CD14-positive monocyte (primary cell): ENCODE results near the gene MAGEB6. TPM values are rescaled to one million over a fixed set of nuclear protein-coding genes. Genes with fewer than 3 reads are reported as not detected.

Experiments used
- DNase-seq, 3 donors: peaks; one replicate each; pipeline ENCODE4 v3.0.0-alpha.2; 2011 to 2022
- H2AFZ ChIP-seq: 2 replicates; pipeline ENCODE4 v1.6.0; 2012; ENCODE audit warnings: mild to moderate bottlenecking, low read depth, low read length, inconsistent platforms; ENCODE audit not compliant: insufficient read depth, poor library complexity, severe bottlenecking
- H3K27ac ChIP-seq, 2 donors: 1 replicate in 1 of 2; 2 replicates in 1 of 2; pipeline ENCODE4 v1.5.1; 2012 to 2013; ENCODE audit warnings: low read length in 2 of 2, control low read depth in 1 of 2, inconsistent platforms in 1 of 2, low read depth in 1 of 2, mild to moderate bottlenecking in 1 of 2
- H3K27me3 ChIP-seq, 2 donors: one replicate each; pipeline versions ENCODE4 v1.6.0 to v1.6.1; 2011 to 2013; ENCODE audit warnings: low read length in 2 of 2; ENCODE audit not compliant: control insufficient read depth in 2 of 2, insufficient read depth in 2 of 2
- H3K36me3 ChIP-seq, 2 donors: replicated peaks in 1 of 2; 1 replicate in 1 of 2; 2 replicates in 1 of 2; pipeline versions ENCODE4 v1.5.1 to v1.6.1; 2012 to 2013; ENCODE audit warnings: low read length in 2 of 2, control low read depth in 1 of 2, inconsistent platforms in 1 of 2, mild to moderate bottlenecking in 1 of 2; ENCODE audit not compliant: insufficient read depth in 2 of 2, control insufficient read depth in 1 of 2
- H3K4me1 ChIP-seq, 2 donors: 1 replicate in 1 of 2; 2 replicates in 1 of 2; pipeline versions ENCODE4 v1.5.1 to v1.6.1; 2012 to 2013; ENCODE audit warnings: low read length in 2 of 2, control low read depth in 1 of 2, inconsistent platforms in 1 of 2, mild to moderate bottlenecking in 1 of 2, moderate library complexity in 1 of 2; ENCODE audit not compliant: insufficient read depth in 2 of 2, control insufficient read depth in 1 of 2
- H3K4me2 ChIP-seq: replicated peaks from 2 replicates; pipeline ENCODE3; 2012; ENCODE audit warnings: low read length, moderate library complexity, mild to moderate bottlenecking; ENCODE audit not compliant: poor library complexity, severe bottlenecking; ENCODE audit errors: extremely low read depth
- H3K4me3 ChIP-seq, 3 experiments: fragments of 200-600 bp in 1 of 3; sonication (generic) in 1 of 3; replicated peaks in 1 of 3; 1 replicate in 2 of 3; 2 replicates in 1 of 3; pipeline ENCODE4 v1.5.1; 2011 to 2013; ENCODE audit warnings: low read length in 3 of 3, mild to moderate bottlenecking in 3 of 3, control low read depth in 2 of 3, low read depth in 2 of 3, inconsistent platforms in 1 of 3, moderate library complexity in 1 of 3
- H3K79me2 ChIP-seq: 2 replicates; pipeline ENCODE4 v1.6.0; 2012; ENCODE audit warnings: mild to moderate bottlenecking, control low read depth, inconsistent platforms, low read length, moderate library complexity; ENCODE audit not compliant: insufficient read depth
- H3K9ac ChIP-seq: 2 replicates; pipeline ENCODE4 v1.6.0; 2017; ENCODE audit warnings: low read length, mild to moderate bottlenecking; ENCODE audit not compliant: insufficient read depth, poor library complexity, severe bottlenecking
- H3K9me3 ChIP-seq, 2 donors: replicated peaks in 1 of 2; 1 replicate in 1 of 2; 2 replicates in 1 of 2; pipeline versions ENCODE4 v1.5.1 to v1.6.1; 2012 to 2013; ENCODE audit warnings: low read length in 2 of 2, control low read depth in 1 of 2; ENCODE audit not compliant: control insufficient read depth in 1 of 2, insufficient read depth in 1 of 2
- H4K20me1 ChIP-seq: 2 replicates; pipeline ENCODE4 v1.6.0; 2012; ENCODE audit warnings: mild to moderate bottlenecking, low read length, control low read depth, moderate library complexity; ENCODE audit not compliant: insufficient read depth
- H3K27ac Mint-ChIP-seq, 7 donors: one replicate each; pipeline ENCODE4 v1.8.0; 2020; ENCODE audit warnings: mild to moderate bottlenecking in 7 of 7, mixed read lengths in 7 of 7, moderate library complexity in 6 of 7, inconsistent platforms in 2 of 7
- H3K27me3 Mint-ChIP-seq, 3 donors: one replicate each; pipeline ENCODE4 v1.8.0; 2021 to 2022; ENCODE audit warnings: low read depth in 3 of 3, mild to moderate bottlenecking in 3 of 3, mixed read lengths in 3 of 3, moderate library complexity in 3 of 3, inconsistent platforms in 1 of 3
- H3K36me3 Mint-ChIP-seq, 2 donors: one replicate each; pipeline ENCODE4 v1.8.0; 2020; ENCODE audit warnings: mixed read lengths in 2 of 2, inconsistent platforms in 1 of 2, mild to moderate bottlenecking in 1 of 2
- H3K4me1 Mint-ChIP-seq: one replicate; pipeline ENCODE4 v1.8.0; 2020; ENCODE audit warnings: mild to moderate bottlenecking, mixed read lengths
- H3K4me3 Mint-ChIP-seq, 2 donors: one replicate each; pipeline ENCODE4 v1.8.0; 2020; ENCODE audit warnings: mild to moderate bottlenecking in 2 of 2, mixed read lengths in 2 of 2, moderate library complexity in 1 of 2
- H3K9me3 Mint-ChIP-seq, 7 donors: one replicate each; pipeline ENCODE4 v1.8.0; 2020 to 2022; ENCODE audit warnings: mixed read lengths in 7 of 7, mild to moderate bottlenecking in 6 of 7, moderate library complexity in 6 of 7, inconsistent platforms in 2 of 7
- WGBS: methylation state at CpG from one replicate; pipeline ENCODE4 v1.1.5; 2013; ENCODE audit warnings: missing lambda C conversion rate; ENCODE audit not compliant: insufficient coverage; 5-methylcytosine and 5-hydroxymethylcytosine counted together
- intact Hi-C, 2 donors: fragments of 100-400 bp; cut with micrococcal nuclease; formaldehyde crosslinking; loops; one replicate each; pipeline versions ENCODE4 v1.15.0 to v1.15.1; 2023
- polyA minus RNA-seq: library from RNA; depleted of rRNA, polyadenylated mRNA; stranded (reverse); fragments of >200 nt; gene quantifications from 2 replicates; pipeline ENCODE4 v1.2.3, GENCODE V29; 2012
- polyA plus RNA-seq, 3 donors: library from polyadenylated mRNA; depleted of rRNA in 1 of 3; unstranded in 2 of 3; stranded (reverse) in 1 of 3; fragments of 300-500 nt in 2 of 3; fragments of >200 nt in 1 of 3; fragmentation: Illumina TruSeq in 2 of 3; gene quantifications; 1 replicate in 2 of 3; 2 replicates in 1 of 3; pipeline ENCODE4 v1.2.3, GENCODE V29; 2012 to 2021
- total RNA-seq, 12 experiments: library from RNA in 1 of 12; stranded (reverse) in 1 of 12; fragments of 120-200 nt in 1 of 12; gene quantifications; one replicate each; pipeline ENCODE4 v1.2.4 and lab custom pipeline; 2013 to 2026; ENCODE audit warnings: mixed read lengths in 6 of 12, inconsistent platforms in 1 of 12
- TF ChIP-seq, protein P1 (sequence below): fragments of 200-600 bp; IDR thresholded peaks from one replicate; pipeline ENCODE4 v1.8.0; 2022; ENCODE audit warnings: antibody characterized with exemption, mild to moderate bottlenecking

The MAGEB6 gene, protein sequence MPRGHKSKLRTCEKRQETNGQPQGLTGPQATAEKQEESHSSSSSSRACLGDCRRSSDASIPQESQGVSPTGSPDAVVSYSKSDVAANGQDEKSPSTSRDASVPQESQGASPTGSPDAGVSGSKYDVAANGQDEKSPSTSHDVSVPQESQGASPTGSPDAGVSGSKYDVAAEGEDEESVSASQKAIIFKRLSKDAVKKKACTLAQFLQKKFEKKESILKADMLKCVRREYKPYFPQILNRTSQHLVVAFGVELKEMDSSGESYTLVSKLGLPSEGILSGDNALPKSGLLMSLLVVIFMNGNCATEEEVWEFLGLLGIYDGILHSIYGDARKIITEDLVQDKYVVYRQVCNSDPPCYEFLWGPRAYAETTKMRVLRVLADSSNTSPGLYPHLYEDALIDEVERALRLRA
- not detected for total RNA-seq (2013)
- polyA plus RNA-seq = not detected
- not detected in 2 replicates for polyA minus RNA-seq
- total RNA-seq (lab: John Stamatoyannopoulos, UW) = 0 to 1.0 (median 0) reads per million in 11 experiments

DNA sequence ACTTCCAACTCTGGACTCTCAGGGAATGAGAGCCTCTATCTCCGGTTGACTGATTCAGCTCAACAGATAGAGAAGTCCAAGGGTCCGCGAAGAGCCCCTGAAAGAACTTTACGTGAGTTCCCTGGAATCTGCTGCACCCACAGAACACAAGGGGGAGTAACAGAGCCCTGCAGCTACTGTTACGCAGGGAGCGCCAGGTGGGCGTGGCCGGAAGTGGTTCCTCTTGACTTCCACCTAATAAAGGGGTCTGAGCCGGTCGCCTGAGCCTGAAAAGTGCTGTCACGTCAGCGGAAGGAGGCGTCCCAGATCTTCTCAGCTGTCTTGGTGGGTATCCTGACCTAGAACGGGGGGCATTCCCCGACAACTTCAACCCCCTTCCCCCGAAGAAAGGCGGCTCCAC lies at the start of gene MAGEB6:
Gene MAGEB6 (plus strand): TSS at position 237 of the 400 bp plus-strand sequence. CDS start 1,407 bp downstream, outside the sequence.
- H3K4me3 Mint-ChIP-seq = no peak within 1 kb of the TSS
- Histone ChIP-seq H3K9ac (no peak within 1 kb of the TSS), H3K9me3 (peaks cover 9 to 26% of the 10 kb centered on the region in 2 donors), H2AFZ (no peak within 1 kb of the TSS), H4K20me1 (no peaks in the 10 kb centered on the region), H3K4me2 (no peak within 1 kb of the TSS), H3K27me3 (no peaks in the 10 kb centered on the region), H3K4me1 (no peaks in the 10 kb centered on the region), H3K36me3 (no peaks in the 10 kb centered on the region), H3K4me3 (no peak within 1 kb of the TSS), H3K27ac (no peak within 1 kb of the TSS), H3K79me2 (no peaks in the 10 kb centered on the region)
- H3K4me1 Mint-ChIP-seq = no peaks in the 10 kb centered on the region
- TF ChIP-seq, protein P1, sequence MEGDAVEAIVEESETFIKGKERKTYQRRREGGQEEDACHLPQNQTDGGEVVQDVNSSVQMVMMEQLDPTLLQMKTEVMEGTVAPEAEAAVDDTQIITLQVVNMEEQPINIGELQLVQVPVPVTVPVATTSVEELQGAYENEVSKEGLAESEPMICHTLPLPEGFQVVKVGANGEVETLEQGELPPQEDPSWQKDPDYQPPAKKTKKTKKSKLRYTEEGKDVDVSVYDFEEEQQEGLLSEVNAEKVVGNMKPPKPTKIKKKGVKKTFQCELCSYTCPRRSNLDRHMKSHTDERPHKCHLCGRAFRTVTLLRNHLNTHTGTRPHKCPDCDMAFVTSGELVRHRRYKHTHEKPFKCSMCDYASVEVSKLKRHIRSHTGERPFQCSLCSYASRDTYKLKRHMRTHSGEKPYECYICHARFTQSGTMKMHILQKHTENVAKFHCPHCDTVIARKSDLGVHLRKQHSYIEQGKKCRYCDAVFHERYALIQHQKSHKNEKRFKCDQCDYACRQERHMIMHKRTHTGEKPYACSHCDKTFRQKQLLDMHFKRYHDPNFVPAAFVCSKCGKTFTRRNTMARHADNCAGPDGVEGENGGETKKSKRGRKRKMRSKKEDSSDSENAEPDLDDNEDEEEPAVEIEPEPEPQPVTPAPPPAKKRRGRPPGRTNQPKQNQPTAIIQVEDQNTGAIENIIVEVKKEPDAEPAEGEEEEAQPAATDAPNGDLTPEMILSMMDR = no peak
- peaks cover 0 to 23% (median 6%) of the 10 kb centered on the region in 7 donors for H3K9me3 Mint-ChIP-seq
- peaks cover 0 to under 1% (median 0%) of the 10 kb centered on the region in 3 donors for H3K27me3 Mint-ChIP-seq
- no peaks in the 10 kb centered on the region for H3K36me3 Mint-ChIP-seq
- intact Hi-C loops = no loop called here
- H3K27ac Mint-ChIP-seq = peak within 1 kb of the TSS in 1 of 7 donors; percentile 32
- DNase-seq = no peak
- WGBS = 78% methylated on average over 5 of the region's 17 CpGs

DNA sequence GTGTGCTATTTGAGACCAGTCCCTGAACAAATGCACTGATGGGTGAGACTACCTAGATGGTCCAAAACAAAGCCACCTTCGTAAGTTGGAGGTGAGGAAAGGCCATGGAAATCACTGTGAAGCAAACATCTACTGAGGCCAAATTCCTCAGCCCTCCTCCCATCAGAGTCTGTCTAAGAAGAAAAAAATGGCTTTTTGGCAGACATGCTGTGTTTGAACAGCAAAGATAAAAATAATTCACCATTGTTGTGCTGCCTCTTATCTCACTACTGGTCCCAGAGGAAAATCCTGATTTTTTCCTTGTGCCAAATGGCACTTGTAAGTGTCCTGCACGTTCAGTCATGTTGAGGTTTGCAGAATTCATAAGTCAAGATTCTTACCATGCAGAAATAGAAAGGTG lies 46.2 kb upstream of the MAGEB6 start:
- no peak overlapping the region for H2AFZ ChIP-seq
- WGBS = no CpG with 5 or more reads among the region's 2 CpGs
- Mint-ChIP-seq H3K9me3 (peaks cover 0 to 8% (median 1%) of the 10 kb centered on the region in 7 donors), H3K36me3 (no peaks in the 10 kb centered on the region), H3K27me3 (no peaks in the 10 kb centered on the region), H3K27ac (no peak overlapping the region), H3K4me1 (no peaks in the 10 kb centered on the region), H3K4me3 (no peak overlapping the region)
- no peaks in the 10 kb centered on the region for H3K9me3 ChIP-seq
- TF ChIP-seq, protein P1 = no peak
- no peaks in the 10 kb centered on the region for H3K36me3 ChIP-seq
- no peak overlapping the region for H3K27ac ChIP-seq
- H3K27me3 ChIP-seq = no peaks in the 10 kb centered on the region
- H4K20me1 ChIP-seq = no peaks in the 10 kb centered on the region
- H3K4me1 ChIP-seq = no peaks in the 10 kb centered on the region
- H3K79me2 ChIP-seq = no peaks in the 10 kb centered on the region
- no peak overlapping the region for H3K4me3 ChIP-seq
- H3K4me2 ChIP-seq = no peak overlapping the region
- intact Hi-C loops = no loop called here
- no peak for DNase-seq
- H3K9ac ChIP-seq = no peak overlapping the region
